Endothelial cell of umbilical vein (primary cell): ENCODE results near the gene SNX10. TPM values are rescaled to one million over a fixed set of nuclear protein-coding genes. Genes with fewer than 3 reads are reported as not detected.

Source experiments
- BruUV-seq: library from RNA; stranded (reverse); fragments of 400-500 nt; replicated peaks from 2 replicates; lab custom pipeline; 2021; lab: Mats Ljungman, UMichigan
- CTCF ChIA-PET: fragments of 300-600, 350-600 bp; sonication (Branson Sonifier 250); formaldehyde crosslinking; loops from one replicate; lab custom pipeline; 2021; ENCODE audit warnings: antibody characterized with exemption, inconsistent platforms; lab: Charles Lee
- POLR2A ChIA-PET: fragments of 300-600, 350-600 bp; sonication (Branson Sonifier 250); formaldehyde crosslinking; loops from one replicate; lab custom pipeline; 2021; ENCODE audit warnings: antibody characterized with exemption, inconsistent platforms; lab: Charles Lee
- DNase-seq: peaks from one replicate; pipeline ENCODE4 v3.0.0-alpha.2; 2011; ENCODE audit warnings: low read depth, low spot score
- FAIRE-seq: peaks from 2 replicates; lab custom pipeline; 2011; peaks lifted over from hg19 to GRCh38; lab: Jason Lieb, UNC
- H2AFZ ChIP-seq: 2 replicates; pipeline ENCODE4 v1.6.0; 2012; ENCODE audit warnings: low read depth, low read length, control low read depth, inconsistent platforms
- H3K27ac ChIP-seq: 2 replicates; pipeline ENCODE4 v1.5.1; 2011; ENCODE audit warnings: low read depth, mild to moderate bottlenecking, control low read depth, low read length, moderate library complexity; ENCODE audit not compliant: insufficient read depth
- H3K27me3 ChIP-seq, 2 experiments: 2 replicates each; pipeline versions ENCODE4 v1.6.0 to v1.6.1; 2011; ENCODE audit warnings: low read length in 2 of 2, mixed read lengths in 1 of 2; ENCODE audit not compliant: control insufficient read depth in 2 of 2, insufficient read depth in 2 of 2
- H3K36me3 ChIP-seq, 2 experiments: 2 replicates in 1 of 2; 3 replicates in 1 of 2; pipeline ENCODE4 v1.5.1; 2011; ENCODE audit warnings: low read length in 2 of 2, mild to moderate bottlenecking in 1 of 2, moderate library complexity in 1 of 2; ENCODE audit not compliant: control insufficient read depth in 2 of 2, insufficient read depth in 2 of 2; ENCODE audit errors: extremely low read depth in 1 of 2
- H3K4me1 ChIP-seq: 3 replicates; pipeline ENCODE4 v1.5.1; 2011; ENCODE audit warnings: mild to moderate bottlenecking, low read length; ENCODE audit not compliant: control insufficient read depth, insufficient read depth; ENCODE audit errors: extremely low read depth
- H3K4me2 ChIP-seq: 2 replicates; pipeline ENCODE4 v1.6.1; 2011; ENCODE audit warnings: low read length, control low read depth, mixed read lengths; ENCODE audit not compliant: insufficient read depth
- H3K4me3 ChIP-seq, 3 experiments: fragments of 200-600 bp in 1 of 3; sonication (generic), shearing (Covaris generic) in 1 of 3; replicated peaks in 1 of 3; 2 replicates each; pipeline ENCODE4 v1.5.1; 2011 to 2016; ENCODE audit warnings: control low read depth in 3 of 3, low read length in 3 of 3, mild to moderate bottlenecking in 2 of 3, inconsistent platforms in 1 of 3, low read depth in 1 of 3, moderate library complexity in 1 of 3; ENCODE audit not compliant: insufficient read depth in 1 of 3
- H3K79me2 ChIP-seq: 2 replicates; pipeline ENCODE4 v1.6.0; 2012; ENCODE audit warnings: low read length, inconsistent platforms; ENCODE audit not compliant: control insufficient read depth, insufficient read depth
- H3K9ac ChIP-seq: replicated peaks from 2 replicates; pipeline ENCODE3; 2011; ENCODE audit warnings: low read length, control low read depth; ENCODE audit not compliant: insufficient read depth; ENCODE audit errors: extremely low read depth
- H3K9me1 ChIP-seq: replicated peaks from 3 replicates; pipeline ENCODE4 v1.6.0; 2011; ENCODE audit warnings: mild to moderate bottlenecking, low read length; ENCODE audit not compliant: control insufficient read depth, insufficient read depth; ENCODE audit errors: extremely low read depth
- H3K9me3 ChIP-seq: replicated peaks from 2 replicates; pipeline ENCODE4 v1.5.1; 2012; ENCODE audit warnings: low read length, inconsistent platforms; ENCODE audit not compliant: control insufficient read depth, insufficient read depth
- H4K20me1 ChIP-seq: replicated peaks from 2 replicates; pipeline ENCODE3; 2011; ENCODE audit warnings: mild to moderate bottlenecking, low read length; ENCODE audit not compliant: control insufficient read depth, insufficient read depth; ENCODE audit errors: extremely low read depth
- CTCF ChIP-seq, 2 donors: IDR thresholded peaks; 1 replicate in 1 of 2; 2 replicates in 1 of 2; pipeline ENCODE4 v1.5.1; 2011; ENCODE audit warnings: low read length in 2 of 2, mild to moderate bottlenecking in 2 of 2, moderate library complexity in 2 of 2, control low read depth in 1 of 2, inconsistent platforms in 1 of 2, low read depth in 1 of 2; ENCODE audit not compliant: insufficient read depth in 1 of 2; ENCODE audit errors: extremely low read depth in 1 of 2
- EZH2 ChIP-seq: IDR thresholded peaks from 2 replicates; pipeline ENCODE4 v1.6.1; 2012; ENCODE audit warnings: borderline replicate concordance, low read depth, mild to moderate bottlenecking, moderate library complexity, low read length, inconsistent platforms; ENCODE audit not compliant: severe bottlenecking
- FOS ChIP-seq: IDR thresholded peaks from 2 replicates; pipeline ENCODE4 v1.6.1; 2011; ENCODE audit warnings: mild to moderate bottlenecking, low read length, moderate library complexity, borderline replicate concordance; ENCODE audit not compliant: insufficient read depth
- GATA2 ChIP-seq: IDR thresholded peaks from 2 replicates; pipeline ENCODE4 v1.7.0; 2011; ENCODE audit warnings: low read depth, mild to moderate bottlenecking, moderate library complexity, mixed read lengths, low read length; ENCODE audit not compliant: insufficient read length, insufficient read depth
- JUN ChIP-seq: IDR thresholded peaks from 2 replicates; pipeline ENCODE4 v1.6.1; 2011; ENCODE audit warnings: borderline replicate concordance, low read depth; ENCODE audit not compliant: insufficient read length, insufficient read depth
- MAX ChIP-seq: IDR thresholded peaks from 2 replicates; pipeline ENCODE4 v1.6.1; 2011; ENCODE audit not compliant: insufficient read depth, insufficient read length
- MYC ChIP-seq: IDR thresholded peaks from one replicate; pipeline ENCODE4 v1.6.1; 2011; ENCODE audit warnings: mild to moderate bottlenecking, low read depth, low read length
- POLR2A ChIP-seq: IDR thresholded peaks from 2 replicates; pipeline ENCODE4 v1.6.1; 2012; ENCODE audit warnings: low read depth, mild to moderate bottlenecking, control low read depth, low read length
- POLR2AphosphoS5 ChIP-seq: IDR thresholded peaks from 2 replicates; pipeline ENCODE4 v1.6.1; 2012; ENCODE audit warnings: low read depth, mild to moderate bottlenecking, control low read depth, low read length, moderate library complexity; ENCODE audit not compliant: insufficient read depth
- dilution Hi-C: fragments of 300-500 bp; cut with MboI; formaldehyde crosslinking; loops from one replicate; pipeline ENCODE4 v1.15.0; 2019; ENCODE audit warnings: low sequenced_read_pairs; ENCODE audit not compliant: extremely low pct_ligation_motif_present
- intact Hi-C: fragments of 100-400 bp; cut with micrococcal nuclease; formaldehyde crosslinking; loops from one replicate; pipeline ENCODE4 v1.10.0; 2022
- polyA plus RNA-seq, 4 experiments: library from polyadenylated mRNA; depleted of rRNA in 3 of 4; stranded (reverse) in 3 of 4; unstranded in 1 of 4; fragments of >200 nt; gene quantifications; 2 replicates each; pipeline versions ENCODE4 v1.2.1 to v1.2.3, GENCODE V29; 2011 to 2012; ENCODE audit warnings: missing spikeins in 1 of 4
- total RNA-seq: library from RNA; stranded (reverse); gene quantifications from 2 replicates; pipeline ENCODE4 v1.2.3, GENCODE V29; 2021

SNX10 gene
- total and polyA plus RNA-seq, 2 donors (not counting 3 experiments of a cell fraction or from before 2014, with no cell fraction given): 0.25 to 0.80 TPM

GRCh38 chr7:26376175-26376917, 84.7 kb downstream of the SNX10 start:
- Histone ChIP-seq H3K9ac (peak overlapping the region; percentile 70), H2AFZ (peak overlapping the region; percentile 90), H3K27ac (peak overlapping the region; percentile 80), H3K36me3 (no peaks in the 10 kb centered on the region), H3K9me3 (no peaks in the 10 kb centered on the region), H3K4me2 (peak overlapping the region; percentile 76), H3K27me3 (no peaks in the 10 kb centered on the region), H3K79me2 (no peaks in the 10 kb centered on the region), H3K4me3 (peak overlapping the region; percentile 70 to 91 (median 76)), H4K20me1 (no peaks in the 10 kb centered on the region), H3K9me1 (no peaks in the 10 kb centered on the region), H3K4me1 (peaks cover 36% of the 10 kb centered on the region)
- CTCF ChIA-PET: interaction anchor here (1.0 to 5.5 kb wide), 33 partner anchors 8 to 785 kb away, joined by 3 to 66 read pairs (median 4); partner anchors contain the start of gene HOXA5
- dilution Hi-C loops: loop anchor here (10.0 kb wide), 2 partner anchors 478 to 788 kb away; partner anchors contain the start of gene HOXA9
- DNase-seq: peak; percentile 74
- intact Hi-C loops: no loop called here
- no peak for FAIRE-seq
- POLR2A ChIA-PET: no interaction called here
- no TSS peak for BruUV-seq
- no peak for TF ChIP-seq FOS
- peak; percentile 51 for TF ChIP-seq POLR2A

- no peak overlapping the region for H3K4me3 ChIP-seq
- H4K20me1 ChIP-seq: no peaks in the 10 kb centered on the region
- H3K79me2 ChIP-seq: no peaks in the 10 kb centered on the region
- TF ChIP-seq EZH2 (no peak), POLR2A (no peak), FOS (no peak), GATA2 (no peak), CTCF (IDR thresholded peaks at IDR 0.05; ENCODE audit: extremely low read depth in 1 of 2, insufficient read depth in 1 of 2, low read depth in 1 of 2, low read length in 2 of 2) (no peak), POLR2AphosphoS5 (no peak), MYC (no peak), MAX (no peak), JUN (no peak)
- H3K36me3 ChIP-seq: no peaks in the 10 kb centered on the region
- H3K27ac ChIP-seq: no peak overlapping the region
- peaks cover 22% of the 10 kb centered on the region for H3K4me1 ChIP-seq
- DNase-seq (no peak), FAIRE-seq (no peak)
- POLR2A ChIA-PET: no interaction called here
- H3K9ac ChIP-seq: no peak overlapping the region
- intact Hi-C loops: no loop called here
- no TSS peak for BruUV-seq
- H3K9me1 ChIP-seq: no peaks in the 10 kb centered on the region
- CTCF ChIA-PET: interaction anchor here (0.7 to 3.6 kb wide), 13 partner anchors 8 to 483 kb away, joined by 3 to 60 read pairs (median 4); no protein-coding TSS in a partner anchor
- H2AFZ ChIP-seq: no peak overlapping the region
- H3K4me2 ChIP-seq: no peak overlapping the region
- dilution Hi-C loops: loop anchor here (10.0 kb wide), 2 partner anchors 477 to 787 kb away; partner anchors contain the start of gene HOXA9
- H3K27me3 ChIP-seq: no peaks in the 10 kb centered on the region
- H3K9me3 ChIP-seq: no peaks in the 10 kb centered on the region
These were observed 86.4 kb downstream of the SNX10 start for GRCh38 chr7:26378016-26378415.
